GM12865 (cell line): Measurements from ENCODE around the gene ALDH1B1.

Experiments used
- DNase-seq: peaks from one replicate; pipeline ENCODE4 v3.0.0; 2010; ENCODE audit warnings: low read depth
- H3K4me3 ChIP-seq: 2 replicates; pipeline ENCODE4 v1.5.1; 2011; ENCODE audit warnings: mild to moderate bottlenecking, low read depth, low read length, control low read depth
- CTCF ChIP-seq: IDR thresholded peaks from 2 replicates; pipeline ENCODE4 v1.5.1; 2011; ENCODE audit warnings: low read length, control low read depth, low read depth, inconsistent platforms; ENCODE audit not compliant: insufficient read depth; ENCODE audit errors: missing control alignments

ALDH1B1 gene

GRCh38 chr9:38356851-38357250, 35.7 kb upstream of the ALDH1B1 start:
- TF ChIP-seq CTCF, result no peak
- H3K4me3 ChIP-seq, result no peak overlapping the region
- DNase-seq, result no peak

- H3K4me3 ChIP-seq, result no peak overlapping the region
- DNase-seq, result no peak
- no peak for TF ChIP-seq CTCF
Measured at GRCh38 chr9:38357350-38358114, 35.0 kb upstream of the ALDH1B1 start.

- DNase-seq, result no peak
- H3K4me3 ChIP-seq, result no peak overlapping the region
- TF ChIP-seq CTCF, result no peak
Measured at GRCh38 chr9:38358390-38359296, 33.9 kb upstream of the ALDH1B1 start.

- no peak overlapping the region for H3K4me3 ChIP-seq
- no peak for DNase-seq
- no peak for TF ChIP-seq CTCF
Measured at GRCh38 chr9:38359297-38359653, 33.2 kb upstream of the ALDH1B1 start.

GRCh38 chr9:38359689-38360385, 32.7 kb upstream of the ALDH1B1 start:
- no peak for DNase-seq
- H3K4me3 ChIP-seq, result no peak overlapping the region
- TF ChIP-seq CTCF, result no peak

- no peak for TF ChIP-seq CTCF
- H3K4me3 ChIP-seq, result no peak overlapping the region
- DNase-seq, result no peak
Measured at GRCh38 chr9:38360839-38361472, 31.5 kb upstream of the ALDH1B1 start.
